LNCAP (cell line): ENCODE results near the gene GNB3.

Source experiments
- TF ChIP-seq, protein P1 (sequence below): fragments of 450-650 bp; IDR thresholded peaks from 2 replicates; pipeline ENCODE4 v1.5.1; 2017; ENCODE audit warnings: mild to moderate bottlenecking

GNB3 gene

DNA sequence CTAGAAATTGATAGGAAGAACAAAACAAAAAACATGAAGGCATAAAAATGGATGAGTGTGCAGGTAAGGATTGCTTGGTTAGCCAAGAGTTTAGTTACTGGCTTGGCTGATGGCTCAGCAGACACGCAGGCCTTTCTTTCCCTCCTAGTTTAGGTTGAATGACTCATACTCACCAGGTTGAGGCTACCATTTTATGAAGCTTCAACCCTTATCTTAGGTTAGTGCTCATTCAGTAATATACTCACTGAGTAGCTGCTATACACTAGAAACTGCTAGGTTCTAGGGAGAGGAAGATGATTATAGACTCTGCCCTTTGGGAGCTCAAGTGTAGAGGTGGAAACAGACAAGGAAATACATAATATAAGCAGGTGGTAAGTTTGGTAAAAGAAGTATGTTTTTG is 6.5 kb upstream of the GNB3 start:
- TF ChIP-seq, protein P1, sequence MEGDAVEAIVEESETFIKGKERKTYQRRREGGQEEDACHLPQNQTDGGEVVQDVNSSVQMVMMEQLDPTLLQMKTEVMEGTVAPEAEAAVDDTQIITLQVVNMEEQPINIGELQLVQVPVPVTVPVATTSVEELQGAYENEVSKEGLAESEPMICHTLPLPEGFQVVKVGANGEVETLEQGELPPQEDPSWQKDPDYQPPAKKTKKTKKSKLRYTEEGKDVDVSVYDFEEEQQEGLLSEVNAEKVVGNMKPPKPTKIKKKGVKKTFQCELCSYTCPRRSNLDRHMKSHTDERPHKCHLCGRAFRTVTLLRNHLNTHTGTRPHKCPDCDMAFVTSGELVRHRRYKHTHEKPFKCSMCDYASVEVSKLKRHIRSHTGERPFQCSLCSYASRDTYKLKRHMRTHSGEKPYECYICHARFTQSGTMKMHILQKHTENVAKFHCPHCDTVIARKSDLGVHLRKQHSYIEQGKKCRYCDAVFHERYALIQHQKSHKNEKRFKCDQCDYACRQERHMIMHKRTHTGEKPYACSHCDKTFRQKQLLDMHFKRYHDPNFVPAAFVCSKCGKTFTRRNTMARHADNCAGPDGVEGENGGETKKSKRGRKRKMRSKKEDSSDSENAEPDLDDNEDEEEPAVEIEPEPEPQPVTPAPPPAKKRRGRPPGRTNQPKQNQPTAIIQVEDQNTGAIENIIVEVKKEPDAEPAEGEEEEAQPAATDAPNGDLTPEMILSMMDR: no peak

DNA sequence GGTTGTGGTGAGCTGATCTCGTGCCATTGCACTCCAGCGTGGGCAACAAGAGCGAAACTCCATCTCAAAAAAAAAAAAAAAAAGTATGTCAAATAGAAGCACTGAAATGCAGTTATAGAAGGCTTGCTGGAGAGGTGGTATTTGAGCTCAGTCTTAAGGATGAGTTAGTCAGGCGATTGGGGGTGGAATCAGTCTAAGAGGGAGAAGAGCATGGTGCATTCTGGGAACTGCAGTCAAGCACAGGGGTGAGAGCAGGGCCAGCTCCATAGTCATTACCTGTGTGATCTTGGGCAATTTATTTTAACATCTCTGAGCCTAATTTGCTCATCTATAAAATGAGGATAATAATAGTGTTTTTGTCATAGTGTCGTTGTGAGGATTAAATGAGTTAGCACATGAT is 5.9 kb upstream of the GNB3 start:
- TF ChIP-seq, protein P1: no peak

DNA sequence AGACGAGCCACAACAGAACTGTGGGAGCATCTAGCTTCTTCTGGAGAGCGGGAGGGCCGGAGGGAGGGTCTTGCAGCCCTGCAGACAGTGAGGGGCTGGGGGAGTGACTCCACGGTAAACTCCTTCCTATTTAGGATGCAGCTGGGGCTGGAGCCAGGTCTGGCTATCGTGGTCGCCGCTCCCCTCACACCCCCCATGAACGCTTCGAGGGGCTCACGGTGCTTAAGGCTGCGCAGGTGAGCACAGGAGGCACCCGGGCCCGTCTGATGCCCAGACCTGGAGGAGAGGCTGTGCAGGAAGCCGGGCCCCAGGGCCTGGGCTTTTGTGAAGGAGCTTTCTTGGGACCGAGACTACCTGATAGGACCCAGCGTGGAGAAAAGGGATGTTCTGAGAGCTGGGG is 3.9 kb upstream of the GNB3 start:
- TF ChIP-seq, protein P1: no peak

DNA sequence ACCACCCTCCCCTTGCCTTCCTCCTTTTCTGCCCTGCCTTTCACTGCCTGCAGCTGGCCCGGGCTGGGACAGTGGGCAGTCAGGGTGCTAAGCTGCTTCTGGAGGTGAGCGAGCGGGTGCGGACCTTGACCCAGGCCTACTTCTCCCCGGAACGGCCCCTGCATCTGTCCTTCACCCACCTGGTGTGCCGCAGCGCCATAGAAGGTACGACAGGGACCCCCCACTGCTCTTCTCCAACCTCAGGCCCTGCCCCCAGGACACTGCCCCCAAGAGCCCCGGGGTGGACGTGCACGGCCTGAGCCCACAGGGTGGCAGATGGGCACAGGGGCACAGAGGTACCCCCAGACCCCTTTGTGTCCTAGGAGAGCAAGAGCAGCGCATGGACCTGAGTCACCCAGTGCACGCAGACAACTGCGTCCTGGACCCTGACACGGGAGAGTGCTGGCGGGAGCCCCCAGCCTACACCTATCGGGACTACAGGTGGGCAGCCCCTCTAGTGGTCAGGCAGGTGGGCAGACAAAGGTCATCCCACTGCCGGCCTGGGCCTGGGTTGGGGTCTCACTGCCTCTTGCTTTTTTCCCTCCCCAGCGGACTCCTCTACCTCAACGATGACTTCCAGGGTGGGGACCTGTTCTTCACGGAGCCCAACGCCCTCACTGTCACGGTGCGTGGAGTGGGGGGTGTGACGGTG is 3.2 kb upstream of the GNB3 start:
- TF ChIP-seq, protein P1: no peak

DNA sequence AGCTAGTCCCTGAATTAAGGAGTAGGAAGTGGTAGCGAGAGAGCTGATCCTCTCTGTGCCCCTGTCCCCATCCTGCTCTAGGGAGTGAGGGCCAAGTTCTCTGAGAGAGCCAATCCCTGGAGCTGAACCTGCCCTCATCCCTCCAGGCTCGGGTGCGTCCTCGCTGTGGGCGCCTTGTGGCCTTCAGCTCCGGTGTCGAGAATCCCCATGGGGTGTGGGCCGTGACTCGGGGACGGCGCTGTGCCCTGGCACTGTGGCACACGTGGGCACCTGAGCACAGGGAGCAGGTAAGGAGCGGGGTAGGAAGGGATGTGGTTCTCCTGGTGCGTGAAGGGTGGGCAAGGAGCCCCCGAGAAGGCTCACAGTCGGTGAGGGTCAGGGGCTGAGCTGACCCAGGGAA is 1.9 kb upstream of the GNB3 start:
- TF ChIP-seq, protein P1: no peak

DNA sequence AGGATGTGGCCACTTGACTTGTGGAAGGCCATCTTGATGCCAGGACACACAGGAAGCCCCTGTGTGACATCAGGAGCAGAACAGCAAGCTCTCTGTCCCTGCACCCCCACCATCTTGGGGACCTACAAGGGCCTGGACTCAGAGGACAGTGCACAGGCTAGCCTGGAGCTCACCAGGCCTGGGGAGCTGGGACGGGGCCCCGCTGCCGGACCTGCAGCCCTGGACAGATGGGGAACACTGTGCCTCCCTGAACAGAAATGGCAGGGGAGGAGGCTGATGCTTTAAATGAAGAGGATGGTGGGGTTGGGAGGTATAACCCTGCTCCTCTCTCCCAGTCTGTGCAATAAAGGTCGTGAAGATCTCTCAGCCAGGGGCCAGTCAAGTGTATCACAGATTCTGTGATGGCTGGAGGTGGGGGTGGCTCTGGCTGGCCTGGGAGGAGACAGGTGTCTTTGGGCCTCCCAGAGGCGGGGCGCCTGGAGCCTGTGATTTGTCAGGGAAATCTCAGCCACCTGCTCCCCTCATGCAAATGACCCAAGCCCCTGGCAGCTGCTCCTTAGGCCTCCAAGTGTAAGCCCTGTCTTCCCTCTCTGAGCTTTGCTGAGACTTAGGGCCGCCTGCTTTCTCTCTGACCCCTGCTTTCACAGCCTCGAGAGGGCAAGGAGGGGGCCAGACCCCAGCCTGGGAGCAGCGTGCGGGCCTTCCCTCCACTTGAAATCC is 1.1 kb upstream of the GNB3 start:
- TF ChIP-seq, protein P1: no peak

DNA sequence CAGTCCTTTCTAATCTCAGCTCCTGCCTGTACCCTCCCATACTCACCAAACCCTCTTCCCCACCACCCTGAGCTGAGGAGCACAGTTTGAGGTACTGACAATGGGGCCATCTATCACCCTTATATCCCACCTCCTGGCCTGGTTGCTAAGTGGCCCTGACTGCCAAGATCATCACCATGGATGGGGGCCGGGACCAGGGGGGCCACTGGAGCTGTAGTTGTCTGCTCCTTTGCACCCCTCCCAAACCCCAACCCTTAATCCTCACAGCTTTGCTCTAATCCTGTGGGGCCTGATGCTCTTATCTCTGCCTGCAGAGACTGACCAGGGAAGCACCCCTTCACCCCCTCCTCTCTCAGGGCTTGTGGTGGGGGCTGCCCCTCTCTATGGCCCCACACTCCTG is 395 bp upstream of the GNB3 start:
- TF ChIP-seq, protein P1: no peak
